DOHH2 (cell line): ENCODE results near the gene MTTP.

Source experiments
- EZH2phosphoT487 ChIP-seq: fragments of 200-600 bp; sonication (generic); IDR thresholded peaks from 2 replicates; pipeline ENCODE4 v1.6.1; 2017; ENCODE audit warnings: borderline replicate concordance, mild to moderate bottlenecking, antibody characterized with exemption, low read length, moderate library complexity, mixed read lengths
- TF ChIP-seq, protein P1 (sequence below): fragments of 200-600 bp; sonication (generic); IDR thresholded peaks from one replicate; pipeline ENCODE4 v1.5.1; 2014; ENCODE audit warnings: antibody characterized with exemption, mild to moderate bottlenecking, low read depth, low read length; ENCODE audit not compliant: poor library complexity, severe bottlenecking

DNA sequence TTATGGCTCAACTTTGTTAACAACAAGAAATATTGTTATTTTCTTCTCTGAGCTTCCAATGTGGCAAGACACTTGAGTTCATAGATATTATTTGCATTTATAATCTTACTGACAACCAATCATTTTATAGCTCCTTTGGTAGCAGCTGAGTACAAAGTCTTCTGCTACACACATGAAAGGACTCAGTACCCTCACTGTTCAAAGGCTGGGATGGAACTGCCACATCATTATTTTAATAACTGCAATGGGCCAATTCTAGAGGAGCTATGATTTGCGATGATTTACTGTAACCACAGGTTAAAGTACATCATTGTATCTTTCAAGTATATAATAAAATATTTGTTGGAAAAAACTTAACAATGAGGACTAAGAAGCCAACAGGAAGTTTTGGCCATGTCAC, 10.9 kb downstream of the MTTP start:
- no peak for TF ChIP-seq EZH2phosphoT487
- TF ChIP-seq, protein P1, sequence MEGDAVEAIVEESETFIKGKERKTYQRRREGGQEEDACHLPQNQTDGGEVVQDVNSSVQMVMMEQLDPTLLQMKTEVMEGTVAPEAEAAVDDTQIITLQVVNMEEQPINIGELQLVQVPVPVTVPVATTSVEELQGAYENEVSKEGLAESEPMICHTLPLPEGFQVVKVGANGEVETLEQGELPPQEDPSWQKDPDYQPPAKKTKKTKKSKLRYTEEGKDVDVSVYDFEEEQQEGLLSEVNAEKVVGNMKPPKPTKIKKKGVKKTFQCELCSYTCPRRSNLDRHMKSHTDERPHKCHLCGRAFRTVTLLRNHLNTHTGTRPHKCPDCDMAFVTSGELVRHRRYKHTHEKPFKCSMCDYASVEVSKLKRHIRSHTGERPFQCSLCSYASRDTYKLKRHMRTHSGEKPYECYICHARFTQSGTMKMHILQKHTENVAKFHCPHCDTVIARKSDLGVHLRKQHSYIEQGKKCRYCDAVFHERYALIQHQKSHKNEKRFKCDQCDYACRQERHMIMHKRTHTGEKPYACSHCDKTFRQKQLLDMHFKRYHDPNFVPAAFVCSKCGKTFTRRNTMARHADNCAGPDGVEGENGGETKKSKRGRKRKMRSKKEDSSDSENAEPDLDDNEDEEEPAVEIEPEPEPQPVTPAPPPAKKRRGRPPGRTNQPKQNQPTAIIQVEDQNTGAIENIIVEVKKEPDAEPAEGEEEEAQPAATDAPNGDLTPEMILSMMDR = no peak
